NCI-H2029 treated with DMSO at 0.1 percent for 48 hours (cell line): ENCODE measurements around the gene BARHL1.
A peak's percentile ranks its signal among the peaks of the same experiment; 100 is the strongest.

Source experiments
- DNase-seq: peaks from one replicate; lab custom pipeline; 2025; lab: John Stamatoyannopoulos, UW

Gene BARHL1

DNA sequence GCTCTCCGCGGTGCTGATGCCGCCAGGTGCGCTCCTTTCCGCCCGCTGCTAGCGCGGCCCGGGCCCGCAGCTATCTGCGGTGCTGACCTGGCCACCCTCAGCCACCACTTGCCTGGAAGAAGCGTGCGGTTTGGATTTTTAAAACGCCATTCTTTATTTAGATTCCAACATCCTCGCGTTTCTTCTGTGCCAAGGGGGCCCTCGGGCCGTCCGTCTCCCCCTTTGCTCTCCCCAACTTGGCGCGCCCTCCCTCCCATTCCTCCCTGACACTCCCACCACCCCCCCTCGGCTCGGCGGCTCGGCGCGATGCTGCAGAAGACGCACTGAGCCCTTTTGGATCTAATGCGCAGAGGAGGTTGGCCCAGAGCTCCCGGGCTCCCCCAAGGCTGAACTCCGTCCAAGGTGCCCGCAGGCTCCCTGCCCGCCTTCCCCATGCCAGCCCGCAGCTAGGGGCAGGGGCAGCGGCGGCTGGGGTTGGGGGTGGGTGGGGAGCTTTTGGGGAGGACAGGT lies at the start of gene BARHL1:
BARHL1 (plus strand) TSS at position 331 of the 510 bp plus-strand sequence. CDS start 192 bp downstream, outside the sequence.
- no peak for DNase-seq

DNA sequence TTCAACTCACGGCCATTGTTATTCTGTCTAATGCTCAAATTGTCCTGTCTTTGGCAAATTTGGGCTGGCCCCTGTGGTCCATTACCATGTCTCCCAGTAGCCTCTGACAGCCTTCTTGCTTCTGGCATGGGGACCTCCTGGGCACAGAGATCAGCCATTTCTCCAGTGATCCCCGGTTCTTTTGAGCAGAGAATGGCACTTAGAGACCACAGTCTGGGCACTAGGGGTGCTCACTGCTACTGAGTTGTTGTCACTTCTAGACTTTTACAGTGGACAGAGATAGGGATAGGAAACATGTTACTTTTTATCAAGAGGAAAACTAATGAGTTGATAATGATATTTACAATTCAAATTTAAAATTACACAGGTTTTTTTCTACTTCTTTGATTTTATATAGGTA lies 47.6 kb upstream of the BARHL1 start:
- no peak for DNase-seq

DNA sequence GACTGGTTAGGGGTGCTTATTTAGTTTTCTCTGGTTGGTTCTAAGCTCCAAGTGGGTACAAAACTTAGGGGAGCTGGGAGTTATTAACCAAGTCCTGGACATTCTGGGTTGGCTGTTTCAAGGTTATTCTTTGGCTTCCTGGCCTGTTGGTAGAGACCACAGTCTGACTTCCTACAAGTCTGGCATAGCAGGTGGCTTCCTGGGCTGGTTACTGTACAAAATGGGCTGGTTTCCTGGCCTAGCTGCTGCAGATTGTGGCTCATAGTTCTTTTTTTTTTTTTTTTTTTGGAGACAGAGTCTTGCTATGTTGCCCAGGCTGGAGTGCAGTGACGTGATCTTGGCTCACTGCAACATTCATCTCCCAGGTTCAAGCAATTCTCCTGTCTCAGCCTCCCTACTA lies 46.3 kb upstream of the BARHL1 start:
- no peak for DNase-seq

DNA sequence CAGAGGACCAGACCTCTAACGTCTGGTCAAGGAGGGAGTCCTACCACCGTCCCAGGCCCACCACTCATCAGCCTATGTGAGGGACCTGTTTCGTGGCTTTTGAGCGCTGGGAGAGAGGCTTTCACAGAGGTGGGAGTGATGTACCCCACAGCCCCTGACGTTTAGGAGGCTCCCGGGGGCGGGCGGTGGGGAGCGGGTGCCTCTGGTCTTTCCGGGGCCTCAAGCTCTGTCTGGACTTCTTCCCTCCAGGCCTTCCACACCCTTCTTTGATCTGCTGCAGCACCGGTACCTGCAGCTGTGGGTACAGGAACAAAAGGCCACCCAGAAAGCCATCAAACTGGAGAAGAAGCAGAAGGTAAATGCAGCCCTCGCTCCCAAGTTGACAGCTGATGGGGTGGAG lies 45.1 kb upstream of the BARHL1 start:
- no peak for DNase-seq

DNA sequence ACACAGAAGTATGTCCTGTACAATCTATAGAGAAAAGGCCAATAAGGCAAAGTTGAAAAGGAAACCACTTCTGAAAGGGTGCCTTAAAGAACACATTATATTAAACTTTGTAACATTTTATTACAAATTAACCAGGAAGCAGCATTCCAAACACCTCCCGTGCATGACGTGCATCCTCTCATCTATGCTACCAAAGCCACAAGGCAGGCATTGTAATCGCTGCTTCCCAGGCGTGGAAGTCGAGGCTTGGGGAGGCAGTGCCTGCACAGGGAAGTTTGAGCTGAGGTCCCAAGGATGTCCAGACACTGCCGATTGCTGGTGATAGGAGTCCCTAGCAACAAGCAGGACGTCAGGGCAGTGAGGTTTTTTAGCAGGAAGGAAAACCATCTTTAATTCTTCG lies 44.3 kb upstream of the BARHL1 start:
- DNase-seq, result no peak

DNA sequence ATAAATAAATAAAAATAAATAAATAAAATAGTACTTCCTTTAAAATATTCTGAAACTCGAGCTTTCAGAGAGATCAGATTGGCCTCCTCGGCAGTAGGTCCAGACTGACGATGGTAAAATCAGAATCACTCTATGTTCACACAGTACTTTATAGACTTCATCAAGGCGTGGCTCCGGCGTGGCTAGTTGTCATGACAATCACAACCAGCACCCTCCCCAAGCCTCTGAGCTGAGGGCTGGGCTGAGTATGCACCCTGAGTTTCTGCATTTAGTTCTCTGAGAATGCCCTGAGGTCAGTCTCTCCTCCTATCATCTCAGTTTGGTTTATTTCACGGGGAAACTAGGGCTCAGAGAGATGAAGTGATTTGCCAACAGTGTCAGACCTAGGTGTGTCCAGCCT lies 43.3 kb upstream of the BARHL1 start:
- no peak for DNase-seq

DNA sequence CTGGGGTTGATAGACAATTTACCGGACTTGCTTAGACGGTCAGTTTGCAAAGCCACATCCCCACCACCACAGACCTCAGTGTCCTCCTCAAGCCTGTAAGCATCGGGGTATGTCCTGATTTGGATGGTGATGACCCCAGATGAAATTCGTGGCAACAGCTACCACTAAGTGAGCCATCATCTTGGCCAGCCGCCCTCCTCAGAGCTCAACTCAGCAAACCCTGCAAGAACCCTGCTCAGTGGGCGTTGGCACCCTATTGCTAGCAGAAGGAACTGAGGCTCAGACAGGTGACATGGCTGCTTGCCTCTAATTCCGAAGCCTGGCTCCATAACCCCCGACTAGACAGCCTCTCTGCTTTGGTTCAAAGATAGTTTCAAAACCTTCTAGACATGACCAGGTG lies 41.4 kb upstream of the BARHL1 start:
- no peak for DNase-seq

DNA sequence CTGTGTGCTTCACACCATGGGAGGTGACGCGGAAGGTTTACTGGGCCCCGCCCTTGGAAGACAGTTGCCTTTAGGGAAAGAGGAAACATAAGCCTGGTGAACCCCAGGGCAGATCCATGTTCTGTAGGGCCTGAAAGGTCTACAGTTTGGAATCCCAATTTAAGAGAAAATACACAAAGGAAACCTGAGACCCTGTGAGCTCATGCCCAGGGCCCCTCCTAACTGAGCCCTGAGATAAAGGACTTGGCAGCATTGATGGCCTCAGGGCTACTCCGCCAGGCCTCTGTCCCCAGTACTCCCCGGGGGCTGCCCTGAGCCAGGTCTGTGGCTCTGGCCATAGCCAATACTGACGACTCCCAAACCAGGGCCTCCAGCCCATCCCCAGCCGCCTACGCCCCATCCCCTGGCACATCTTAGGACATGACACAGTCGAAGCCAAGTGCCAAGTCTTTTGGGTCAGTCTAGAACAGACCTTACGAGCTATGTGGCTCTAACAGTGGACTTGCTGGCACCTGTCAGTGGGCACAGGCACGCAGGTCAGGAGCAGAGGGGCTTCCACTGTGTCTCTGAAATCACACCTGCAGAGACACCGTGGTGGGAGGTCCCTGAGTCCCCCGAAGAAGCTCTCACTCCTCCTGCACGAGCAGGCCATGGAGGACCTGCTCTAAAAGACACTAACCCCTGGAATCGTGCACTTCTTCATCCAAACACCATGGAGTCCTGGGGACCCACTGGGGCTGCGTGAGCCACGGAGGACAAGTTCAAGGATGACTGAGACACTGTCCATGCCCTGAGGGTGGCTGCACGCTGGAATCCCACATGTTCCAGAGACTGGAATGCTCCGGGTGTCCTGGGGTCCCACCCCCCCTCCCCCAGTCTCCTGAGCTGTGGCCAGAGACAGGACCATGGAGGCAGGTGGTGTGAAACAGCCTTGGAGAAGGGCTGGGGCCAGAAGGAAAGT lies 40.3 kb upstream of the BARHL1 start:
- no peak for DNase-seq

DNA sequence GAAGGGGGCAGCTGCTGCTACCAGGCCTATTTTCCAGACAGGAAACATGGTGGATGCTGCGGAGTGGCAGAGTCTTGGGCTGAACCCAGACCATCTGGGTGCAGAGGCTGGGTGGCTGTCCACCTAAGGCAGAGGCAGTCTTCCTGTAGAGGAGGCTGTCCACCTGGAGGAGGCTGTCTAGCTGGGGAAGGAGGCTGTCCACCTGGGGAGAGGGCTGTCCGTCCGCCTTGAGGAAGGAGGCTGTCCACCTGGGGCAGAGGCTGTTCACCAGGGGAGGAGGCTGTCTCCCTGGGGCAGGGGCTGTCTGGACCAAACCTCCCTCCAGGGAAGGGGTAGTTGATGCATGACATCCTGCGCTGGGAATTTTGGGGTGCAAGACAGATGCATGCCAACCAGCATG lies 39.2 kb upstream of the BARHL1 start:
- no peak for DNase-seq

DNA sequence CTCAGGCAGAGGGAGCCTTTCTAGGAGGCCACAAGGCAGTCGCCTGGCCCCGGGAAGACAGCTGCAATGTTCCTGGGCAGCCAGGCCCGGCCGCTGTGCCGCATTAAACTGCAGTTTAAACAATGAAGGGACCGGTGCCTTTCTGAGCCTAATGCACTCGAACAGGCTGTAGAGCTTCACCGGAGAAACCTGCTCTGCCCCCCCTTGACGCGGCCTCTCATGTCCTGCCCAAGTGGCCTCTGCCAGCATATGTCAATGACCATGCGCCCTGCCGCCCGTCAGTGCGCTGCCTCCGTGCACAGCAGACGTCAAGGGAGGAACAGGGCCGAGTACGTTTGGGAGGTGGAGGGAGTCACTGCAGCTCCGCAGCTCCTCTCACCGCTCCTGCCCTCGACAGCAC lies 38.4 kb upstream of the BARHL1 start:
- no peak for DNase-seq

DNA sequence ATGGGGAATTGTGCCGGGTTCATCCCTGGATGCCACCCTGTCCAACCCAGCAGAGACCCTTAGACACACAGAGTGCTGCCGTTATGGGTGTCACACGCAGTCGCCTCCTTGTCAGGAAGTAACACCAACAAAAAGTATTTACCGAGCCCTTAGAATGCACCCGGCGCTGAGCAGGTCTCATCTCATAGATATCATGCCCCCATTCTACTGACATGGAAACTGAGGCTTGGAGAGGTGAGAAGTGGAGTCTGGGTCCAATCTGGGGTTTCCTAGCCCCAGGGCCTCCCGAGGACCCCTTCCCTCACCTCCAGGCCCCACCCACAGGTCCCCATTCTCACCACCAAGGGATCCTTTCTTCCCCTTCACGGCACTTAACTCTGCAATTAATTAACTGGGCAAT lies 36.8 kb upstream of the BARHL1 start:
- DNase-seq, result no peak

DNA sequence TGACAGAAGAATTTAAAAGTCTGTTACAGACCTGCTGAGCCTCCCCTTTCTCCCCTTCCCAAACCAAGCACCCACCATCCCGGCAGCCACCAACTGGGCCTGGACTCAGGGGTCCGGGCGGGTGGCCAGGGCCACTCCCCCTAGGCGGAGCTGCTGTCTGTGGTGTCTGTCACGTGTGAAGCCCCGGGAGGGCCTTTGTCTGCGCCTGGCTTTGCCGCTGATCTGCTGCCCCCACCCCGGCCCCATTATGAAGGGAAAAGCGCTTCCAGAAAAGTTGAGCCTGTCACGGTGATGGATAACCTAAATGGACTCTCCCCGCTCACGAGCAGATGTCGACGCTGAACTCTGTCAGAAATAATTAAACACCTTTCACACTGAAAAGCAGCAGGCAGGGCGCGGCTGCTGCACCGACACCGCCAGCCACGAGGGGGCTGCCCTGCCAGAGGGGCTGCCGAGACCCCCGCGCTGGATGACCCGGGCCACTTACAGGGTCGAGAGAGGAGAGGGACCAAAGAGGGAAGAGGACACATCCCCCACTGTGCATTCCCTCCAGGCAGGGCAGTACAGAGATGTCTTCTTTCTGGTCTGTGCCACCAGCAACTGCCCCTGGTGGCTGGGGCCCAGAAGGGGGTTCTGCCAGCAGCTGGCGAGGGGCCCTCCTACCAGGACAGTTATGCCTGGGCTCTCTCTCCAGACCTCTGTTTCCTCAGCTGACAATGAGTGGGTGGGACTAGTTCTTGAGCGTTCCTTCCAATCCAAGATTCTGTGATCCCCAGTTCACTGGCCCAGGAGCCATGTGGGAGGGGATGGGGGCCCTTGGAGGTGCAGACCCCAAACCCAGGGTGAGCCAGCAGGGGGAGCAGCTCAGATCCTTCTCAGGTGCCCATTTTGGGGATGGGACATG lies 36.0 kb upstream of the BARHL1 start:
- peak; percentile 13 for DNase-seq

DNA sequence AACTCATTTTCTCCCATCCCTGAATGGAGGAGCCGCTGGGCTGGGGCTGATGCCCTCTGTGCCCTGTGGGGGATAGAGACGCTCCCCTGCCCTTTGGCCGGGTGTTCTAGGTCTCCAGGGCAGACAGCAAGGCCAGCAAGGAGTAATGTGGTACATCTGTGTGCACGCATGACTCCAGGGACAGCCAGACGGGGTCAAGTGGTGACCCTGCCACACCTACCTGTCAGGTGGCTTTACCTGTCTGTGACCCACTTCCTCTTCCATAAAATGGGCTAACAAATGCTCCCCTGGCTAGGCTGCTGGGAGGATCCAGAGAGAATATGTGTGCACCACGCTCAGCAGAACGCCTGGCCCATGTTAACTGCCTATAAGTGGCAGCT lies 35.4 kb upstream of the BARHL1 start:
- no peak for DNase-seq

DNA sequence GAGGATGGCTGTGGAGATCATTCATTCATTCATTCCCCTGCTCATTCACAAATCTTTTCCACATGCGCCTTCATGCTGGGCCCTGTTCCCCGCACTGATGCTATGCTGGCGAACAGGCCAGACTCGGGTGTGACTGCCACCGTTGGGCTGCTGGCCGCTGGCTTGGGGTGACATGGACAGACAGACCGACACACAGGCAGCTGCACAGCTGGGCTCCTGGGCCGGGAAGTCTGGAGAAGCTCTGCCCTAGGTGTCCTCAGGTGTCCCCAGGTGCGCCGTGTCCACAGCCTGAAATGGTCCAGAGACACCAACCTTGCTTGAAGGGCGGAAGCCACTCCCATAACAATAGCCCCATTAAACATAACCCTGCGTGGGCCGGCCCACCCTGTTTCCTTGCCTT lies 35.0 kb upstream of the BARHL1 start:
- DNase-seq, result no peak

DNA sequence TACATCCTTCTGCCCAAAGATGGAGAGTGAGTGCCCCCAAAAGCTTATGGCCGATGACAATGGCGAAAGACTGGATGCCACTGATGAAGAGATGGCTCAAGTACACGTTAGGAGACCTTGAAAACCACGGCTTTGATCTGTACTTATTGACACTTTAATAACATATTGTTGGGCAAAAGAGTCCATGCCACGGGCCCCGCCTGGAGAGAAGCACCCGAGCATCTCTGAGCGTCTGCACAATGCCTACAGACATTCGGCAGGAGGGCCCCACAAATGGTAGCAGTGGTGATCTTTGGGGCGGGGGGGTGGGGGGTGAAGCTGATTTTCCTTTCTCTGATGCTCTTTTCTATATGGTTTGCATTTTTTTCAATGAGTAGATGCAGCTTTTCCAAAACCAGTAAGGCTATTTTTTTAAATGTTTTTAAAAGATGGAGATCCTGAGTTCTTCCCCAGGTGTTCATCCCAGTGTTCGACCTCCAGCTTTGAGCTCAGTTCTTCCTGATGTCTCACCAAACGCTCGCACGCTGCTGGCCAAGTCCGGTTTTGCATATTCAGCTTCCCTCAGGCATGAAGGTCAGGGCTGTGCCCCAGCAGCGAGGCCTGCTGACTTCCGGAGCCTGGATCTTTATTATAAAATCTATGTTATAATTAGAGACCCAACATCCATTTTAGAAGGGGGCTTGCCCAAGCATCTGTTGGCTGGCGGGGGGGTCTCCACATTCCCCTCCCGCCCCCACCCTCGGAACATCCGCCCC lies 34.3 kb upstream of the BARHL1 start:
- DNase-seq, result no peak

DNA sequence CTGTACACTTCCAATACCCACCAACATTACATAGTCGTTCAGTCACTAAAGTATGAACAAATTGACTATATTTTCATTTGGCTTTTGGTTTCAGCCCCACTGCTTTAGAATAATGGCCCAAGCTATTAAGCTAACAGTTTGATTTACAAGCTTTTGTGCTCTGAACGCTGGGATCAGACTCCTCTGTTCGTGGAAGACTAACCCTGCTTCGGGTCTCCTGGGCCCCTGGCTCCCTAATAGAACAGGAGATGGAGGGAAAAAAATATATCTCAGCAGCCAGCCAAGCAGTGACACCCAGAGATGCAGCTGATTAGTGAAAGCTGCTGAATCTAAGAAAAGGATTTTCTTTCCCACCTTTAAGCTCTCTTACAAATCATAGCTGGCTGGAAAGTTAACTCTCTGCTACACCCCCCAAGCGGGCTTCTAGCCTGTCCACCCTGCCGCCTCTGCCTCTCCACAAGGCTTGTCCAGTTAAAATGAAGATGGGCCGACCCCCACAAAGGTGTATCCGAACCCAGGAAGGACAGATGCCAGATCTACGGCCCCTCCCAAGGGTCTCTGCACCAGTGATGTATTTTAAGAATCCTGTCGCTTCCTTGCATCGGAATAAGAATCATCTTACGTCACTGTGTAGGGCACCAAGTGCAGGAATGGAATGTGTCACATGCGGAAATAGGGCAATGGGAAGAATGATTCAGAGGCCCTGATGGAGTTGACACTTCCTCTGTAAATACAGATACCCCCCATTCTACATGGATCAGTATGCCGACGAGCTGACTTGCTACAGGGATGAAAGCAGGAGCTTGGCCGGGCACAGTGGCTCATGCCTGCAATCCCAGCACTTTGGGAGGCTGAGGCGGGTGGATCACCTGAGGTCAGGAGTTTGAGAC lies 33.4 kb upstream of the BARHL1 start:
- DNase-seq, result no peak

DNA sequence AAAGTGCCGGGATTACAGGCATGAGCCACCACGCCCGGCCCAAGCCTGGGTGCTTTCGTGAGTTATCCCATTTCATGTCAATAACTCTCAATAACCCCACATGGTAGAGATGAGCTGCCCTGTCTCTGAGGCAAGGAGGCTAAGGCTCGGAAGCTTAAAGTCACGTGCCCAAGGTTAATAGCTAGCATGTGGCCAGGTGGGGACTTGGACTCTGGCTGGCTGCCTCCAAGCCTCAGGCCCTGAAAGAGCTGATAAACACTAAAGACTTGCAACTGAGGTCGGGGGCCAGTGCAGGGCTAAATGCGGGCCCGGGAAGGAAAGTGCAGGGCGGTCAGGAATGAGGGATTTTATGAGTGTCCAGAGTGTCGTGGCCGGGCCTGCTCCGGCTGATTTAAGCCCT lies 30.9 kb upstream of the BARHL1 start:
- no peak for DNase-seq

DNA sequence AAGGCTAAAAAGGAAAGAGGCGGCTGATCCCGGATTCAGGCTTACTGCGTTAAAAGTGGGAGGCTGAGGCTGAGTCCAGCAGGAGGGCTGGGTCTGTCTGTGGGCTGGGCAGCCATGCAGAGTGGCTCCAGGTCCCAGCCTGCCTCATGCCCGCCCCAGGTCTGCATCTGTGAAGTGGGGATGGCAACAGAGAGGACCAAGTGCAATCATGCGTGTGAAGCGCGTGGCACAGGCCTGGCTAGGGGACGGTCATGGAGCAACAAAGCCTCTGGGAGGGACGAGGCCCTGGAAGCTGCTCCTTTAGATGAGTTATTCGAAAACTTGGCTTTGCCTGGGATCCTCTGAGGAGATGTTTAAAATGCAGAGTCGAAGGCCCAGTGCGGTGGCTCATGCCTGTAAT lies 30.4 kb upstream of the BARHL1 start:
- no peak for DNase-seq

DNA sequence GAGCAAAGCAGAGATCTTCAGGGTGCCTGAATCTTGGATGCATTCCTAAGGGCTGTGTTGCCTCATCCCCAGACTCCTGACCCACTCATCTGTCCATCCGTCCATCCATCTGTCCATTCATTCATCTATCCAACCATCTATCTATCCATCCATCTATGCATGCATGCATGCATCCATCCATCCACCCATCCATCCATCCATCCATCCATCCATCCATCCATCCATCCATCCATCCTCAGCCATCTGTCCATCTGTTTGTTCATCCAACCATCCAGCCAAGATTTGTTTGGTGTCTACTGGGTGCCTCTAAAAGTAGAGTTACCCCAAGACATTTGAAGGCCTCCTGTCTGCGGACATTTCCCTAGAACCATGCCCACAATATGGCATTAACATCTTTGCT lies 27.7 kb upstream of the BARHL1 start:
- DNase-seq, result no peak

DNA sequence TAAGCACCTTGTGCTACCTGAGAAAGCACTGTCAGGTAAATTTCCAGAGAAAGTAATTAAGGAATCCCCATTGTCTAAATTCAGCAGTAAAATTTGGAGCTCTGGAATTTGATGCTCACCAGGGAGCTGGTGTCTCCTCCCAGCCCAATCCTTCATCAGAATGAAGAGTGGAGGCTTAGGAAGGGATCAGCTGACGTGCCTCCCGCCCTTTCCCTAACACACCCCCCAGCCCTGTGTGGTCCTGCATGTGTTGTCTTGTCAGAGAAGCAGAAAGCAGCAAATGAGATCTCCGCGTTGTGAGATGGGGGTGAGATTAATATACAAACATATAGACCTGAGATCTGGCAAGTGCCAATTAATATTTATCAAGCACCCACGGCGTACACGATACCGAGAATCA lies 26.9 kb upstream of the BARHL1 start:
- DNase-seq, result no peak

DNA sequence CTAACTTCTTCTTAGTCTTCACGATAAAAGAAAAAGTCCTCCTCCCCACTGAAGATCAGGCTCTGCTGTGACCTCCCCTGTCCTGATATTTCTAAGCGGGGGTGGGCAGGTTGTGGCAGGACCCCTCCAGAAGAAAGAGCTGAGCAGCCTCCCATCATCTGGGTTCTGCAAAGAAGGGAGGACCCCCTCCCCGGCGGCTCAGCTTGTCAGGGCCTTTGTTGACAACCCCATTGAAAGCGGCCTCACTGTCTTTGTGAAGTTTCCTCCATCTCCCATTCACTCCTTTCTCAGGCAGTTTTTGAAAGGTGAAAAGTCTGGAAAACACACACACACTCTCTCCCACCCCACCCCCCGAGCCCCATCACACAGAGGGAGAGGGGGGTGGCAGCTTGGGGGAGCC lies 26.2 kb upstream of the BARHL1 start:
- DNase-seq, result no peak
